ENCODE results near the gene ZNF792. TPM values are rescaled to one million over a fixed set of nuclear protein-coding genes. Genes with fewer than 3 reads are reported as not detected.

Gene ZNF792
- total and polyA plus RNA-seq, 2 donors (not counting 1 experiment from before 2014, with no cell fraction given) = 3.8 to 11.2 TPM

DNA sequence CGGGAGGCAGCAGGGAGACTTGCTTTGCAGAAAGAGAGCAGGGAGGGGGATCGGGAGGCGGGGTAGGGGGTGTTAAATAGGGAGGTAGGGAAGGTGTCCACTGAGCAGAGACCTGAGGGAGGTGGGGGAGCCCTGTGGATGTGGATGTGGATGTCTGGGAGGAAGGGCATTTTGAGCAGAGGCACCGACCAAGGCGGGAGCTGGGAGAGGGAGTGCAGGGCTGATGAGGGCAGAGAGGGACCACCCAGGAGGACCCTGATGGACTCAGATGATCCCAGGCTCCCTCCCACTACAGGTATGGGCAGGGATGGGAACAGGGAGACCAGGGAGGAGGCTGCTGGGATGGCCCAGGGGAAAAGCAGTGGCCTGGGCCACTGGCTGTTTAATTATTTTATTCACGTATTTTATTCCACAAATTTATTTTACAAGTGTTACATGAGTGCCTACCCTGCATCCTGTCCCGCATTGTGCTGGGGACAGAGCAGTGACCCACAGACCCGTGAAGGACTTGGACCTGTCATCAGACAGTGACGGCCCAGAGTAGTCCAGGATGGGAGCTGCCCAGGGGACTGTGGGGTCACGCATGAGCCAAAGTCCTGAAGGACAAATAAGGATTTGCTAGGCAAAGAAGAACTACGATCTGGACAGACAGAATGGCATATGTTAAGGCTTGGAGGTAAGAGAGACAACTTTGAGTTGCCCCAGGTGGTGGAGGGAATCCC is 41.4 kb upstream of the ZNF792 start:
- ChIA-PET CTCF (interaction anchor here (1.8 to 5.0 kb wide), 2 partner anchors 8 to 9 kb away, joined by 4 to 32 read pairs; no protein-coding TSS in a partner anchor), POLR2A (no interaction called here)
- H3K9me3 ChIP-seq (ENCODE audit: control extremely low read depth in 1 of 3, control insufficient read depth in 2 of 3, insufficient read depth in 1 of 3, low read length in 2 of 3) = no peaks in the 10 kb centered on the region
- H3K36me3 ChIP-seq (replicated peaks in 1 of 2; ENCODE audit: control extremely low read depth in 1 of 2, control insufficient read depth in 1 of 2, extremely low read depth in 1 of 2, insufficient read depth in 2 of 2, low read length in 1 of 2) = peaks cover 3 to 32% of the 10 kb centered on the region in 2 experiments
- H3K4me3 Mint-ChIP-seq = no peak overlapping the region
- peaks cover 51% of the 10 kb centered on the region for H3K79me2 ChIP-seq (ENCODE audit: control insufficient read depth, insufficient read depth, low read length)
- no peak overlapping the region for H3K27ac ChIP-seq (ENCODE audit: low read length in 2 of 2)
- H3K4me1 Mint-ChIP-seq = peaks cover 33% of the 10 kb centered on the region
- H3K4me1 ChIP-seq (ENCODE audit: control insufficient read depth in 2 of 2, insufficient read depth in 2 of 2, low read length in 2 of 2) = peaks cover 28 to 32% of the 10 kb centered on the region in 2 donors
- no peak for TF ChIP-seq EZH2 (IDR thresholded peaks at IDR 0.05; ENCODE audit: borderline replicate concordance, insufficient read depth, low read depth, low read length, poor library complexity, severe bottlenecking)
- TF ChIP-seq CTCF (IDR thresholded peaks at IDR 0.05) = no peak
- ATAC-seq (ENCODE audit: low read depth) (no peak), DNase-seq (no peak)
- 91% methylated on average over 9 of the region's 11 CpGs for WGBS (ENCODE audit: insufficient coverage)
- H3K9me3 Mint-ChIP-seq (ENCODE audit: insufficient read depth) = no peaks in the 10 kb centered on the region
- no peak overlapping the region for H3K9ac ChIP-seq (ENCODE audit: low read length)
- intact Hi-C loops (cut with micrococcal nuclease) = no loop called here
- H3K27me3 ChIP-seq (replicated peaks in 1 of 4; ENCODE audit: control extremely low read depth in 1 of 4, control insufficient read depth in 3 of 4, insufficient read depth in 4 of 4, low read length in 3 of 4) = no peaks in the 10 kb centered on the region
- no peak overlapping the region for H3K4me3 ChIP-seq (ENCODE audit: control extremely low read depth in 1 of 5, extremely low read depth in 1 of 5, insufficient read depth in 1 of 5, low read depth in 2 of 5, low read length in 4 of 5)
- H3K27ac Mint-ChIP-seq = no peak overlapping the region
- no peak overlapping the region for H2AFZ ChIP-seq (ENCODE audit: insufficient read depth, low read depth, low read length, poor library complexity, severe bottlenecking)
- no peak overlapping the region for H3K4me2 ChIP-seq (replicated peaks; ENCODE audit: low read depth, low read length, poor library complexity, severe bottlenecking)
- H3K27me3 Mint-ChIP-seq = no peaks in the 10 kb centered on the region
- peaks cover 46% of the 10 kb centered on the region for H4K20me1 ChIP-seq (ENCODE audit: control insufficient read depth, insufficient read depth, low read length, poor library complexity, severe bottlenecking)

All from B cell (primary cell).